Left lung (tissue), 14 donors: ENCODE measurements around the gene TENM3. TPM values are rescaled to one million over a fixed set of nuclear protein-coding genes. Genes with fewer than 3 reads are reported as not detected.
"Not testable (repeated sequence)": the region's sequence is repeated elsewhere in the genome, so short reads cannot be mapped to it uniquely, and the experiment has no call there.

Experiments
- ATAC-seq: fragments of 200-7000 bp; cut with Tn5 transposase; one replicate; pipeline ENCODE4 v1.9.1; 2020; ENCODE audit warnings: moderate library complexity
- DNase-seq, 4 donors: peaks; one replicate each; pipeline ENCODE4 v3.0.0-alpha.2; 2013 to 2020
- H3K27ac ChIP-seq, 2 donors: fragments of 200-600 bp; sonication (generic) in 1 of 2; one replicate each; pipeline versions ENCODE4 v1.5.0 to v1.8.0; 2020 to 2021
- H3K27me3 ChIP-seq, 2 donors: fragments of 200-600 bp; sonication (generic) in 1 of 2; one replicate each; pipeline versions ENCODE4 v1.5.0 to v1.8.0; 2020 to 2021
- H3K36me3 ChIP-seq, 2 donors: fragments of 200-600 bp; sonication (generic) in 1 of 2; one replicate each; pipeline versions ENCODE4 v1.5.0 to v1.8.0; 2020 to 2021
- H3K4me1 ChIP-seq, 2 donors: fragments of 200-600 bp; one replicate each; pipeline ENCODE4 v1.8.0; 2021
- H3K4me3 ChIP-seq, 2 donors: fragments of 200-600 bp; sonication (generic) in 1 of 2; one replicate each; pipeline versions ENCODE4 v1.5.0 to v1.8.0; 2020 to 2021; ENCODE audit warnings: mild to moderate bottlenecking in 1 of 2
- H3K9me3 ChIP-seq, 2 donors: fragments of 200-600 bp; sonication (generic) in 1 of 2; one replicate each; pipeline versions ENCODE4 v1.5.0 to v1.8.0; 2020 to 2021
- CTCF ChIP-seq, 2 donors: fragments of 200-600 bp; sonication (generic) in 1 of 2; IDR thresholded peaks; one replicate each; pipeline versions ENCODE4 v1.5.0 to v1.8.0; 2021; ENCODE audit warnings: antibody characterized with exemption in 2 of 2
- intact Hi-C, 2 donors: fragments of 100-400 bp; cut with DNase I; formaldehyde crosslinking; loops; one replicate each; pipeline versions ENCODE4 v1.11.2 to v1.14.2; 2022
- long read RNA-seq, 12 donors: library from polyadenylated mRNA in 2 of 12; unstranded in 2 of 12; transcript quantifications; one replicate each; pipeline ENCODE4 v2.0.0 and lab custom pipeline, GENCODE V29; 2019 to 2026
- polyA plus RNA-seq, 6 donors: library from polyadenylated mRNA; unstranded; fragments of 120-200 nt; gene quantifications; one replicate each; pipeline ENCODE4 v1.2.1, GENCODE V29; 2013; ENCODE audit not compliant: insufficient read length in 6 of 6
- total RNA-seq, 2 donors: library from RNA; stranded (reverse); fragmentation: NEBNext Ultra II Directional; extraction: Animal tissue kit (Norgen Biotek cat#: 25700); gene quantifications; one replicate each; pipeline ENCODE4 v1.2.1, GENCODE V29; 2021
- donor health status: DM: no; HTN: yes; CAD: no.
- donor health status: DM: no; HTN: no; CAD: no.

TENM3 gene
- total RNA-seq: 1 to 10 TPM; 3.0 to 5.6 TPM
- 1 to 10 TPM; 2.2 to 4.7 (median 3.0) TPM for polyA plus RNA-seq
- long read RNA-seq, donor 1: 0 reads
- long read RNA-seq, donor 2, partial matches to known transcripts: 5 of 6 reads
- long read RNA-seq, donor 2, other reads (novel, unspliced or antisense): 0 of 6 reads
- long read RNA-seq, donor 3: 0 reads
- long read RNA-seq, donor 4: 0 reads
- long read RNA-seq, donor 5: 0 reads
- long read RNA-seq, donor 6: 0 reads
- long read RNA-seq, donor 7: 0 reads
- long read RNA-seq, donor 8: 0 reads
- long read RNA-seq, donor 9: 0 reads
- long read RNA-seq, donor 10: 0 reads
- long read RNA-seq, donor 11, partial matches to known transcripts: 25 of 26 reads
- long read RNA-seq, donor 11, other reads (novel, unspliced or antisense): 0 of 26 reads
- long read RNA-seq, donor 12: 0 reads

GRCh38 chr4:182243204-182243603 is at the start of gene TENM3:
TSS of gene TENM3 (plus strand) at chr4:182243402. CDS start at chr4:182324021, 80,619 bp downstream.
- H3K36me3 ChIP-seq, H3K27me3 ChIP-seq, H3K27ac ChIP-seq, DNase-seq, H3K4me3 ChIP-seq, ATAC-seq, intact Hi-C loops, H3K4me1 ChIP-seq, H3K9me3 ChIP-seq: not testable (repeated sequence)

- no peak for TF ChIP-seq CTCF (IDR thresholded peaks at IDR 0.05)
- DNase-seq: no peak
- intact Hi-C loops: no loop called here
- H3K36me3 ChIP-seq: no peaks in the 10 kb centered on the region
- no peak overlapping the region for H3K27ac ChIP-seq
- no peaks in the 10 kb centered on the region for H3K9me3 ChIP-seq
- H3K27me3 ChIP-seq: no peaks in the 10 kb centered on the region
- no peak for ATAC-seq
- no peaks in the 10 kb centered on the region for H3K4me1 ChIP-seq
- no peak overlapping the region for H3K4me3 ChIP-seq
Observed at GRCh38 chr4:182194091-182194824, 48.9 kb upstream of the TENM3 start.

DNA sequence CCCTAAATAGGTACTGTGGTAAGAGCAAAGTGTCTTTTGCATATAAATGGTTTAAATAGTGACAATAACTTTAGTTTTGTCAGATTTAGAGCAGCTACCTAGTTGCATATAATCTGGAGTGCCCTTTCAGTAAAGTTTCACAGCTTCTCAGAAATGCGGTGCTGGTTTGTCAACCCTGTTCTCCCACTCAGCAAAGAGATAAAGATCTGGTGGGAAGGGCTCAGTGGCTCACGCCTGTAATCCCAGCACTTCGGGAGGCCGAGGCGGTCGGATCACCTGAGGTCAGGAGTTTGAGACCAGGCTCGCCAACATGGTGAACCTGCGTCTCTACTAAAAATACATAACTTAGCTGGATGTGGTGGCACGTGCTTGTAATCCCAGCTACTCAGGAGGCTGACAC is 45.6 kb upstream of the TENM3 start:
- Histone ChIP-seq H3K9me3 (no peaks in the 10 kb centered on the region), H3K27me3 (no peaks in the 10 kb centered on the region), H3K4me1 (no peaks in the 10 kb centered on the region), H3K36me3 (no peaks in the 10 kb centered on the region), H3K27ac (no peak overlapping the region), H3K4me3 (no peak overlapping the region)
- no peak for TF ChIP-seq CTCF (IDR thresholded peaks at IDR 0.05)
- ATAC-seq: no peak
- intact Hi-C loops: no loop called here
- no peak for DNase-seq

- intact Hi-C loops: no loop called here
- H3K4me3 ChIP-seq: no peak overlapping the region
- TF ChIP-seq CTCF (IDR thresholded peaks at IDR 0.05): no peak
Observed at GRCh38 chr4:182201871-182202270, 41.3 kb upstream of the TENM3 start.

GRCh38 chr4:182202650-182203049 is 40.6 kb upstream of the TENM3 start:
- H3K4me1 ChIP-seq: no peaks in the 10 kb centered on the region
- H3K36me3 ChIP-seq: no peaks in the 10 kb centered on the region
- H3K4me3 ChIP-seq: no peak overlapping the region
- ATAC-seq (no peak), DNase-seq (no peak)
- no peak for TF ChIP-seq CTCF (IDR thresholded peaks at IDR 0.05)
- H3K27ac ChIP-seq: no peak overlapping the region
- intact Hi-C loops: no loop called here
- H3K9me3 ChIP-seq: no peaks in the 10 kb centered on the region
- peaks cover 0 to 16% of the 10 kb centered on the region in 2 donors for H3K27me3 ChIP-seq

More at GRCh38 chr4:182201871-182202270, 41.3 kb upstream of the TENM3 start:
- Histone ChIP-seq H3K4me1 (no peaks in the 10 kb centered on the region), H3K27me3 (peaks cover 0 to 11% of the 10 kb centered on the region in 2 donors), H3K36me3 (no peaks in the 10 kb centered on the region), H3K9me3 (no peaks in the 10 kb centered on the region), H3K27ac (no peak overlapping the region)
- no peak for ATAC-seq
- DNase-seq: peak in 1 of 4 donors; percentile 30
